GM18909 (cell line): ENCODE results near the gene TRIP12.
"Not testable (repeated sequence)": the region's sequence is repeated elsewhere in the genome, so short reads cannot be mapped to it uniquely, and the experiment has no call there.

Source experiments
- ATAC-seq: cut with Tn5 transposase; IDR thresholded peaks from one replicate; pipeline ENCODE4 v1.9.1; 2021; ENCODE audit warnings: mild to moderate bottlenecking; ENCODE audit not compliant: unreplicated experiment, poor library complexity

The TRIP12 gene

GRCh38 chr2:229780856-229781773, 140.7 kb downstream of the TRIP12 start:
- peak; percentile 63 for ATAC-seq

GRCh38 chr2:229779650-229780049, 142.2 kb downstream of the TRIP12 start:
- ATAC-seq: no peak

- ATAC-seq: no peak
Measured at GRCh38 chr2:229777716-229778115, 144.1 kb downstream of the TRIP12 start.

GRCh38 chr2:229775614-229776313, 146.0 kb downstream of the TRIP12 start:
- ATAC-seq: peak; percentile 65

- no peak for ATAC-seq
Measured at GRCh38 chr2:229774237-229774636, 147.6 kb downstream of the TRIP12 start.

- ATAC-seq: no peak
Measured at GRCh38 chr2:229768235-229768634, 153.6 kb downstream of the TRIP12 start.

- ATAC-seq: no peak
Measured at GRCh38 chr2:229765721-229766120, 156.1 kb downstream of the TRIP12 start.

- ATAC-seq: no peak
Measured at GRCh38 chr2:229761663-229762062, 160.1 kb downstream of the TRIP12 start.

- not testable (repeated sequence) for ATAC-seq
Measured at GRCh38 chr2:229757462-229757861, 164.3 kb downstream of the TRIP12 start.

GRCh38 chr2:229752970-229753729, 168.7 kb downstream of the TRIP12 start:
- no peak for ATAC-seq

GRCh38 chr2:229749779-229750178, 172.0 kb downstream of the TRIP12 start:
- no peak for ATAC-seq

GRCh38 chr2:229748950-229749349, 172.9 kb downstream of the TRIP12 start:
- no peak for ATAC-seq

- ATAC-seq: not testable (repeated sequence)
Measured at GRCh38 chr2:229742691-229743090, 179.1 kb downstream of the TRIP12 start.

- no peak for ATAC-seq
Measured at GRCh38 chr2:229740279-229740678, 181.5 kb downstream of the TRIP12 start.

- ATAC-seq: no peak
Measured at GRCh38 chr2:229738024-229738625, 183.7 kb downstream of the TRIP12 start.

- ATAC-seq: no peak
Measured at GRCh38 chr2:229734410-229734809, 187.4 kb downstream of the TRIP12 start.

GRCh38 chr2:229733611-229734245, 188.1 kb downstream of the TRIP12 start:
- no peak for ATAC-seq

GRCh38 chr2:229732897-229733296, 188.9 kb downstream of the TRIP12 start:
- ATAC-seq: no peak

GRCh38 chr2:229731916-229732315, 189.9 kb downstream of the TRIP12 start:
- ATAC-seq: no peak

GRCh38 chr2:229731363-229731762, 190.4 kb downstream of the TRIP12 start:
- no peak for ATAC-seq
